Anterior cingulate cortex (tissue), 58 donors: Measurements from ENCODE around the gene MAP3K20.
"Not testable (repeated sequence)": the region's sequence is repeated elsewhere in the genome, so short reads cannot be mapped to it uniquely, and the experiment has no call there.

ENCODE experiments used
- DNase-seq, 58 donors: peaks; one replicate each; lab custom pipeline; 2025; lab: John Stamatoyannopoulos, UW

Gene MAP3K20

GRCh38 chr2:173079973-173080860, 4.6 kb downstream of the MAP3K20 start:
- DNase-seq, result no peak

DNA sequence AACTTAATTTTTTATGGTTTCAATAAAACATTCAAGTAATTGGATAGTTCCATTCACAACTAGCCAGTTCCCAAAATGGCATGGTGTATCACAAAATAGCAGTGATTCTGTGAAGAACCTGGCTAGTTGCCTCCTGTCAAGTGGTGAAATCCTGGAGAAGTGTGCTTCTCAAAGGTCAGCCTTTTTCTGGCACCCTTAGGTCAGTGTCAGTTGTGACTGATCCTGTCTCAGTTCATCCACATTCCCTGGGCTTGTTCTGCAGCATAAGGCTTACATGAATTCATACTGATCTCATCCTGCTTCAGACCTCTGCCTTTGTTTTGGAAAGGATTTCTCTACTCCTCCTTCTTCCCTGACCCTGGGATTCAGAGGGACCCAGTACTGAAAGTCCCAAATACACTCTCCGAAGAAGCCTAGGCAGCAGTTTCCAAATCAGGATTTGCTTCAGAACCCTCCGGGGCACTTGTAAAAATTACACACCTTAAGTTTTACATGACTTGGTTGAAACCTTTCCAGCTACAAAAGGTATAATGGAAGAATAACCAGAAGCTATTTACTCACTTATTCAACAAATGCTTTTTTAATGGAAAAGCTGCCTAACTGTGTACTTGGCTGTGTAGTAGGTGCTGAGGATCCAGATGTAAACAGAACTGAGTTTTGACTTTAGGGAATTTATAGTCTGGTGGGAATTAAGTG, 11.0 kb downstream of the MAP3K20 start:
- DNase-seq, result no peak

- no peak for DNase-seq
Measured at GRCh38 chr2:173087214-173087581, 11.6 kb downstream of the MAP3K20 start.

GRCh38 chr2:173087793-173088496, 12.3 kb downstream of the MAP3K20 start:
- no peak for DNase-seq

DNA sequence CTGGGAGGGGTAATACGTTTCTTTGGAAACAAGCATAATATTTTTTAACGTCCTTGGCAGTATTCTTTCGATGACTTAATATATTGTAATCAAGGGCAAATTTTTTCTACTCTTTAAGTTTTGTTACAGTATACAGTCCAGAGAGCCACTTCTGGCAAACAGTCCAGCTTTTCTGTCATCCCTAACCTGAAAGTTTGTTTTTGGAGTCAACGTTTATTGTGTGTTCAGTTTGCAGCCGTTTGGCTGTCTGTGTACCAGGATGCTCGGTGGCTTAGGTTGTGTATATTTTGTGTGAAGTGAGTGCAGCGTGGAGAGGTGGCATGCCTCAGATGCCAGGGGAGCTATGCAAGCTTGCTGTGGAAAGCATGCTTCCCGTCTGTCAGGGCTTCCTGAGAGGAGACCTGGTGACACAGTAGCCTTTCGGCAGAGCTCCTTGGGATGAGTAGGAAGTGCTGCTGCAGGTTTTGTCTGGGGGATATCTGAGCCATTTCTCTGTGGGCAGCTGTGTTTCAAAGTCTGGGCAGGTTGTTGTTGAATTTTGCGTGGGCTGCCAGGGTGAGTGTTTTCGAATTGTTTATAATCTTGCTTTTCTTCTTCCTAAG, 14.7 kb downstream of the MAP3K20 start:
- no peak for DNase-seq

GRCh38 chr2:173090973-173091660, 15.5 kb downstream of the MAP3K20 start:
- DNase-seq, result no peak

GRCh38 chr2:173091910-173092309, 16.3 kb downstream of the MAP3K20 start:
- no peak for DNase-seq

- DNase-seq, result no peak
Measured at GRCh38 chr2:173092844-173093402, 17.3 kb downstream of the MAP3K20 start.

GRCh38 chr2:173093617-173094016, 18.0 kb downstream of the MAP3K20 start:
- not testable (repeated sequence) for DNase-seq

GRCh38 chr2:173094731-173095130, 19.1 kb downstream of the MAP3K20 start:
- DNase-seq, result no peak

GRCh38 chr2:173095356-173095755, 19.7 kb downstream of the MAP3K20 start:
- no peak for DNase-seq

- DNase-seq, result no peak
Measured at GRCh38 chr2:173099271-173099670, 23.6 kb downstream of the MAP3K20 start.

- no peak for DNase-seq
Measured at GRCh38 chr2:173099804-173100203, 24.2 kb downstream of the MAP3K20 start.

DNA sequence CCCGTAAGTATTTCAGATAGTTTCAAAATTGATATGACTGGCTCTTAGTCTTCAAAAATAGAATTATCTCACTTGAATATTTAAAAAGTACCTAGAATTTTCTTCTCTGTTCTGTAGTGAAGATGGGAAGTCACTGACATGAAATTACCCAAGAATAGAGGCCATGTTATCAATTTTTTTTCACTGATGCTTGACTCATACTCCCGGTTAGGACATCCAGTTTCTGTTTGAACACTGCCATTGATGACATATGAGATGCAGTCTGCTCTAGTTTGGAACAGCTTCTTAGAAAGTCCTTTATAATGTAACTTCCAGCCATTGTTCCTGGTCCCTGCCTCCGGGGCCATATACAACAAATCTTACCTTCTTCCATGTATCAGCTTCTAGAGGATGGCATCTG, 26.0 kb downstream of the MAP3K20 start:
- DNase-seq, result no peak

DNA sequence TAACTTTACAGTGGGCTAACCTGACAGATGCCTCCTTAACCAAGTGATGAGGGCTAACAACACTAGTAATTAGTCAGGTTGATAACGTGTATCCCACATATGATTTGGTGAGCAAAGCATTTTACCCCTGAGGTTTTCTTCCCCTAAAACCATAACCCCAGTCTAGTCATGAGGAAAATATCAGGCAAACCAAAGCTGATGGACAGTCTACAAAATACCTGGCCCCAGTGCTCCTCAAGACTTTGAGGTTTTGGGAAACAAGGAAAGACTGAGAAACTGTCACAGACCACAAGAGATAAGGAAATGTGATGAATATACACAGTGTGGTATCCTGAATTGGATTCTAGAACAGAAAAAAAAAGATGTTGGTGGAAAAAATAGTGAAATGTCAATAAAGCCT, 28.5 kb downstream of the MAP3K20 start:
- DNase-seq, result no peak

- DNase-seq, result no peak
Measured at GRCh38 chr2:173106959-173107628, 31.4 kb downstream of the MAP3K20 start.

DNA sequence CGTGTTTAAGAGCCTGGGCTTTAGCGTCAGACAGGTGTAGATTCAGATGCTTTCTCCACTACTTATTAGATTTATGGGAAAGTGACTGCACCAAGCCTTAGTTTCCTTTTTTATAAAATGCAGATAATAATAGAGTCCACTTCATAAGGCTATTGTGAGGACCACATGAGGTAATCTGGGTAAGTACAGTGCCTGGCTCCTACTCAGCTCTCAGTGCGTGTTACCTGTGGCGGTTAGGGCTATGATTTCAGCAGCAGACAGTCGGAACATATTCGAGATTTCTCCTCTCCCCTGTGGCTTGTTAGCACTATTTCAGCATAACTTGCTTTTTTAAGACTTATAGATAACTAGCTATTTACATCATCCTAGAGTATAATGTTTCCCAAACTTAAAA, 32.0 kb downstream of the MAP3K20 start:
- DNase-seq, result no peak

DNA sequence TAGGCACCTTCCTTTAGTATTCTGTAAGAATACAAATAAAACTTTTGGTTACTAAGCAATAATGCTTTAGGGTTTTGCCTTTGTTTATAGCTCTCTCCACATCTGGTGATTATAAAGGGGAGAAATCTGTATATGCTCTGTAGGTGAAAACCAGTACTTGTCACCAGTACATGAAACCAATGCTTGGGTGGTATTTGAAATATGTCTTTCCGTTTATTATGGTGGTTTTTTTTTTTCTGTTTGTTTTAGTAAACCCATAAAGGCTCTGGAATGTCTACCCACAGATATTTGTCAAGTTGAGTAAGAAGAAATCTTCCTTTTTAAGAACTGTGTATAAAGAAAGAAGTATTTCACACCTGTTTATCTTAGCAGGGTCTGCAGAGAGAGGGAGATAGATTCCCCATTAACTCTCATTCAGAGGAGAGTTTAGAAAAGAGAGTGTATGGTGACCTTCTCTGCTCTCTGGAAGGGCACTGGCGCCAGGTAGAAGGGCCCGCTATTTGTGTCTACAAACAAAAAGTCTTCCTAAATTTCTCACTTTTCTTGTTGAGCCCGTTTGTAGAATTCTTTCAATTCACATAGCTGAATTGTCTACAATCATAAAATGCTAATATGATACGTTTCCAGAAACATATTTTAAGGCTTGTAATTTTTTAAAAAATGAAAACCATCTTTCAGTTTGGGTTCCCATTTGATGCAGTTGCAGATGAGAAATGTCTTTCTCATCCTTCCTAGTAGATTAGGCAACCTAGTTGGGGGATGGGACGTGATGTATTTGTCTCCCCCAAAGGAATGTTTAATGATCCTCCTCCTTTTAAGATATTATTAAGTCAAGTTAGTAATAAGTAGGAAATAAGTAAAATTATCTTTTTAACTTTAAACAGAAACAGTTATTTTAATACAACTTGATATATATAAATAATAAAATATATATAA, 33.9 kb downstream of the MAP3K20 start:
- no peak for DNase-seq
